Neuronal stem cell (in vitro differentiated cells): ENCODE data around the gene GKN2.

Source experiments
- DNase-seq: peaks from one replicate; pipeline ENCODE4 v3.0.0-alpha.2; 2013; ENCODE audit warnings: low spot score
- H2AFZ ChIP-seq: one replicate; pipeline ENCODE4 v1.6.1; 2013; ENCODE audit warnings: mild to moderate bottlenecking, low read length, inconsistent platforms
- H2AK5ac ChIP-seq: 2 replicates; pipeline ENCODE4 v1.6.1; 2013; ENCODE audit warnings: low read depth, mild to moderate bottlenecking, inconsistent platforms, low read length, moderate library complexity, mixed read lengths
- H2BK120ac ChIP-seq: 2 replicates; pipeline ENCODE4 v1.6.1; 2013; ENCODE audit warnings: low read depth, mild to moderate bottlenecking, inconsistent platforms, low read length, moderate library complexity, mixed read lengths
- H2BK12ac ChIP-seq: one replicate; pipeline ENCODE4 v1.6.1; 2013; ENCODE audit warnings: low read length, inconsistent platforms
- H2BK15ac ChIP-seq: 2 replicates; pipeline ENCODE4 v1.6.1; 2013; ENCODE audit warnings: mild to moderate bottlenecking, low read length, inconsistent platforms, mixed read lengths
- H2BK5ac ChIP-seq: one replicate; pipeline ENCODE4 v1.6.1; 2013; ENCODE audit warnings: inconsistent platforms, mild to moderate bottlenecking, low read length, moderate library complexity
- H3K14ac ChIP-seq: one replicate; pipeline ENCODE4 v1.6.1; 2013; ENCODE audit warnings: low read length, inconsistent platforms
- H3K18ac ChIP-seq: 2 replicates; pipeline ENCODE4 v1.6.1; 2013; ENCODE audit warnings: low read length, inconsistent platforms
- H3K23ac ChIP-seq: 2 replicates; pipeline ENCODE4 v1.6.1; 2013; ENCODE audit warnings: low read depth, mild to moderate bottlenecking, mixed read lengths, low read length, inconsistent platforms; ENCODE audit not compliant: poor library complexity
- H3K27ac ChIP-seq: replicated peaks from 3 replicates; pipeline ENCODE4 v1.5.1; 2013; ENCODE audit warnings: low read length, inconsistent platforms
- H3K27me3 ChIP-seq, 3 experiments: 2 replicates each; pipeline ENCODE4 v1.6.1; 2013; ENCODE audit warnings: low read length in 3 of 3, mild to moderate bottlenecking in 2 of 3, inconsistent platforms in 1 of 3, low read depth in 1 of 3, mixed read lengths in 1 of 3, moderate library complexity in 1 of 3; ENCODE audit not compliant: control insufficient read depth in 3 of 3, insufficient read depth in 3 of 3
- H3K36me3 ChIP-seq, 2 donors: replicated peaks in 1 of 2; 2 replicates each; pipeline ENCODE4 v1.6.1; 2013; ENCODE audit warnings: low read length in 2 of 2; ENCODE audit not compliant: control insufficient read depth in 2 of 2, insufficient read depth in 2 of 2
- H3K4ac ChIP-seq: 2 replicates; pipeline ENCODE4 v1.6.1; 2013; ENCODE audit warnings: inconsistent platforms, mild to moderate bottlenecking, low read length, moderate library complexity
- H3K4me1 ChIP-seq, 2 donors: 1 replicate in 1 of 2; 2 replicates in 1 of 2; pipeline ENCODE4 v1.6.1; 2013; ENCODE audit warnings: low read length in 2 of 2, low read depth in 1 of 2; ENCODE audit not compliant: control insufficient read depth in 2 of 2, insufficient read depth in 1 of 2
- H3K4me2 ChIP-seq: one replicate; pipeline ENCODE4 v1.6.1; 2013; ENCODE audit warnings: mild to moderate bottlenecking, low read length, inconsistent platforms; ENCODE audit not compliant: insufficient read depth, poor library complexity, severe bottlenecking
- H3K4me3 ChIP-seq, 2 donors: 2 replicates each; pipeline ENCODE4 v1.5.1; 2013; ENCODE audit warnings: low read length in 2 of 2, mild to moderate bottlenecking in 2 of 2, inconsistent platforms in 1 of 2, moderate library complexity in 1 of 2
- H3K79me1 ChIP-seq: one replicate; pipeline ENCODE4 v1.6.1; 2013; ENCODE audit warnings: low read depth, mild to moderate bottlenecking, inconsistent platforms, low read length, moderate library complexity
- H3K9ac ChIP-seq: one replicate; pipeline ENCODE4 v1.6.1; 2013; ENCODE audit warnings: mild to moderate bottlenecking, low read depth, low read length, inconsistent platforms; ENCODE audit not compliant: poor library complexity
- H3K9me3 ChIP-seq, 2 donors: replicated peaks in 1 of 2; 2 replicates each; pipeline versions ENCODE3 to v1.6.1; 2013; ENCODE audit warnings: low read length in 2 of 2, mild to moderate bottlenecking in 2 of 2, inconsistent platforms in 1 of 2, low read depth in 1 of 2, mixed read lengths in 1 of 2, moderate library complexity in 1 of 2; ENCODE audit not compliant: control insufficient read depth in 2 of 2, insufficient read depth in 1 of 2
- H4K8ac ChIP-seq: one replicate; pipeline ENCODE4 v1.6.1; 2013; ENCODE audit warnings: low read depth, mild to moderate bottlenecking, inconsistent platforms, low read length, moderate library complexity
- H4K91ac ChIP-seq: one replicate; pipeline ENCODE4 v1.6.1; 2013; ENCODE audit warnings: low read length, low read depth, mild to moderate bottlenecking, inconsistent platforms; ENCODE audit not compliant: poor library complexity
- WGBS, 2 donors: extraction: QIAGEN DNeasy Blood & Tissue Kit; methylation state at CpG; one replicate each; pipeline ENCODE4 v1.1.7; 2013; ENCODE audit warnings: missing lambda C conversion rate in 2 of 2, mixed read lengths in 1 of 2; ENCODE audit not compliant: insufficient read length in 2 of 2, insufficient replicate concordance in 1 of 2; ENCODE audit errors: extremely low coverage in 2 of 2; 5-methylcytosine and 5-hydroxymethylcytosine counted together

The GKN2 gene

GRCh38 chr2:68937346-68938055 is 15.2 kb downstream of the GKN2 start:
- Histone ChIP-seq H3K18ac (no peak overlapping the region), H3K9ac (no peak overlapping the region), H3K23ac (no peak overlapping the region), H2BK12ac (no peak overlapping the region), H3K14ac (no peak overlapping the region), H3K9me3 (peaks cover 0 to 1% of the 10 kb centered on the region in 2 donors), H2BK15ac (no peak overlapping the region), H2AK5ac (no peak overlapping the region), H3K4me2 (no peak overlapping the region), H3K79me1 (no peaks in the 10 kb centered on the region), H3K4me1 (no peaks in the 10 kb centered on the region), H3K27me3 (no peaks in the 10 kb centered on the region), H4K91ac (no peak overlapping the region), H2BK120ac (no peak overlapping the region), H3K4ac (no peak overlapping the region), H4K8ac (no peak overlapping the region), H3K27ac (no peak overlapping the region), H3K4me3 (no peak overlapping the region), H3K36me3 (no peaks in the 10 kb centered on the region), H2AFZ (no peak overlapping the region), H2BK5ac (no peak overlapping the region)
- no peak for DNase-seq
- no CpG with 5 or more reads among the region's 5 CpGs for WGBS, 2 donors

- Histone ChIP-seq H2BK15ac (no peak overlapping the region), H3K27ac (no peak overlapping the region), H2BK120ac (no peak overlapping the region), H2AK5ac (no peak overlapping the region), H3K9ac (no peak overlapping the region), H3K18ac (no peak overlapping the region), H2AFZ (no peak overlapping the region), H3K14ac (no peak overlapping the region), H2BK5ac (no peak overlapping the region), H3K79me1 (no peaks in the 10 kb centered on the region), H3K23ac (no peak overlapping the region), H3K4me3 (no peak overlapping the region), H3K4me1 (no peaks in the 10 kb centered on the region), H3K4ac (no peak overlapping the region), H3K9me3 (peaks cover 0 to 1% of the 10 kb centered on the region in 2 donors), H3K4me2 (no peak overlapping the region), H4K8ac (no peak overlapping the region), H2BK12ac (no peak overlapping the region), H3K36me3 (no peaks in the 10 kb centered on the region), H3K27me3 (no peaks in the 10 kb centered on the region), H4K91ac (no peak overlapping the region)
- WGBS, 2 donors: no CpG with 5 or more reads among the region's 1 CpG
- no peak for DNase-seq
These were observed 15.8 kb downstream of the GKN2 start for GRCh38 chr2:68936889-68937288.

- Histone ChIP-seq H3K18ac (no peak overlapping the region), H2BK5ac (no peak overlapping the region), H3K27ac (no peak overlapping the region), H2AK5ac (no peak overlapping the region), H2BK15ac (no peak overlapping the region), H3K4me2 (no peak overlapping the region), H3K9ac (no peak overlapping the region), H2BK12ac (no peak overlapping the region), H2BK120ac (no peak overlapping the region), H3K23ac (no peak overlapping the region), H3K4me1 (no peaks in the 10 kb centered on the region), H3K9me3 (peaks cover 0 to 1% of the 10 kb centered on the region in 2 donors), H4K91ac (no peak overlapping the region), H3K4me3 (no peak overlapping the region), H4K8ac (no peak overlapping the region), H3K14ac (no peak overlapping the region), H3K27me3 (no peaks in the 10 kb centered on the region), H3K79me1 (no peaks in the 10 kb centered on the region), H3K36me3 (no peaks in the 10 kb centered on the region), H3K4ac (no peak overlapping the region), H2AFZ (no peak overlapping the region)
- WGBS, 2 donors: no CpG with 5 or more reads among the region's 2 CpGs
- no peak for DNase-seq
These were observed 16.3 kb downstream of the GKN2 start for GRCh38 chr2:68936427-68936826.

GRCh38 chr2:68935471-68935870 is 17.2 kb downstream of the GKN2 start:
- Histone ChIP-seq H3K4ac (no peak overlapping the region), H2BK15ac (no peak overlapping the region), H3K23ac (no peak overlapping the region), H3K4me2 (no peak overlapping the region), H3K14ac (no peak overlapping the region), H3K27me3 (no peaks in the 10 kb centered on the region), H3K18ac (no peak overlapping the region), H4K91ac (no peak overlapping the region), H2BK12ac (no peak overlapping the region), H3K4me1 (no peaks in the 10 kb centered on the region), H3K4me3 (no peak overlapping the region), H2BK120ac (no peak overlapping the region), H3K9ac (no peak overlapping the region), H3K9me3 (peaks cover 0 to 1% of the 10 kb centered on the region in 2 donors), H2AFZ (no peak overlapping the region), H2AK5ac (no peak overlapping the region), H3K36me3 (no peaks in the 10 kb centered on the region), H3K79me1 (no peaks in the 10 kb centered on the region), H3K27ac (no peak overlapping the region), H2BK5ac (no peak overlapping the region), H4K8ac (no peak overlapping the region)
- no CpG with 5 or more reads among the region's 5 CpGs for WGBS, 2 donors
- no peak for DNase-seq
